HG02642 (cell line): ENCODE measurements around the gene DSCAML1.
"Not testable (repeated sequence)": the region's sequence is repeated elsewhere in the genome, so short reads cannot be mapped to it uniquely, and the experiment has no call there.

Experiments
- ATAC-seq: cut with Tn5 transposase; IDR thresholded peaks from one replicate; pipeline ENCODE4 v1.9.1; 2021; ENCODE audit warnings: mild to moderate bottlenecking; ENCODE audit not compliant: unreplicated experiment, poor library complexity

Gene DSCAML1

GRCh38 chr11:117819096-117820040 is 22.4 kb upstream of the DSCAML1 start:
- ATAC-seq: no peak

- peak; percentile 22 for ATAC-seq
These were observed 21.2 kb upstream of the DSCAML1 start for GRCh38 chr11:117818041-117818873.

- ATAC-seq: peak; percentile 23
These were observed 20.5 kb upstream of the DSCAML1 start for GRCh38 chr11:117817368-117818040.

DNA sequence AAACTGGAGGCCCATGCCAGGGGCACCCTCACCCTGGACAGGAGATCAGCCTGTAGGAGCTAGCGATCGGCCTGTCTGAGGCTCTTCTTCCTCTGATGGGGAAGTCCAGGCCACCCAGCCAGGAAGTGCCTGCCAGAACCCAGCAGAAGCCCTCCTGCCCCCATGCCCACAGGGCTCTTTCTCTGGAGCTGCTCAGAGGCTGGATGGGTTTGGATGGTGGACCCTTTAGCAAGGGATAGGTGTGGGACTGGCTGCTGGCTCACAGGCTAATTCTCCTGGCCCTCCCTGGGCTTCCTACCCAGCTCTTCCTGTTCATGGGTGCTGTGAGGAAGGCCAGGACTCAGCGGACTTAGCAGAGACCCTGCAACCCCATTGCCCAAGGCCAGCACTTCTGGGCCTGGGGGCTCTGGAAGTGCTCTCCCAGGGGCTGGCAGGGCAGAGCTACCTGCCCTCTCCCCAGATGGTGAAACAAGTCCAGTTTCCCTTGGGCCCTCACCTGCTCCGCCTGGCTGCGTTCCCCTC is 19.9 kb upstream of the DSCAML1 start:
- no peak for ATAC-seq

DNA sequence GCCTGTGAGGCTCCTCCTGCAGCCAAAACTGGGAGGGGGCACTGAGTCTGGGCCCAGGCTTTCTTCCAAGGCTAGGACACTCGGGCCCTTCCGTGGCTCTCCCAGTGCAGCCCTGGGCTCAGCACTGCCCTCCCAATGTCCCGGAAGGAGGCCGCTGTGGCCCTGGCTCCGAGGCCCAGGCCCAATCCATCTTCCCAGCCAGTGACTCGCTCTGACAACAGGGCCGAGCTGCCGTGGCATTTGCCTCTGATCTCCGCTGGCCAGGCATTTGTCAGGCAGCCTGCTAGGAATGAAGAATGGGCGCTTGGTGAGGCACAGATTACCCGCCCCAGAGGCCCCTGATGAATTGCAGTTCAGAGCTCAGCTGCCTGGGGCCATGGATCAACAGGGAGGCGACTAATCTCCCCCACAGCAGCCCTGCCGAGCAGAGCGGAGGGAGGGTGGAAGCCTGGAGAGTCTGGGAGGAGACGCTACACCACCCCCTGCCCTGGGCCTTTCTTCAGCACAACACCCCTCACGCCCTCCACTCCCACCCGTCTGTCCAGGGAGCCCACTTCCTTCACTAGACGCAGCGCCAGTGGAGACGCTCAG is 19.2 kb upstream of the DSCAML1 start:
- ATAC-seq: no peak

GRCh38 chr11:117815262-117815803 is 18.3 kb upstream of the DSCAML1 start:
- peak; percentile 60 for ATAC-seq

- peak; percentile 31 for ATAC-seq
These were observed 17.8 kb upstream of the DSCAML1 start for GRCh38 chr11:117814766-117815261.

DNA sequence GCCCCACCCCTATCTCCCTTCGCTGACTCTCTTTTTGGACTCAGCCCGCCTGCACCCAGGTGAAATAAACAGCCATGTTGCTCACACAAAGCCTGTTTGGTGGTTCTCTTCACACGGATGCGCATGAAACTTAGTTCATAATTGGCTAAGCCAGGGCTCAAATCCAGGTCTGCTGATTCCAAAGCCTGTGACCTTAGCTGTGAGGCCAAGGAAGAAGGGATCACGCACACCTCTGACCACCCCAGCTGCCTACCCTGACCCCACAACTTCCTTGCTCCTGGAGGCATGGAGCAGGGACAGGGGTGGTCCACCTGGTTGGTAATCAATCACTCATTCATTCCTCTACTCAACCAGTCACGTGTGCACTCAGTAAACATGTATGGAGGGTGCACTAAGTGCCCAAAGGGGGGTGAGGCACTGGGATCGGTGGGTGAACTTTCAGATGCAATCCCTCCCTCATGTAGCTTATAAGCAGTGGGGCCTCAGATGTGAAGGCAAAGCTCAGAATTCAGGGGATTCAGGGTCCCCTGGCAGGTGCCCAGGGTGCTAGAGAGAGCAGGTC is 17.3 kb upstream of the DSCAML1 start:
- peak; percentile 6 for ATAC-seq

GRCh38 chr11:117810056-117810451 is 13.0 kb upstream of the DSCAML1 start:
- not testable (repeated sequence) for ATAC-seq

GRCh38 chr11:117809236-117810055 is 12.4 kb upstream of the DSCAML1 start:
- no peak for ATAC-seq

- no peak for ATAC-seq
These were observed 11.8 kb upstream of the DSCAML1 start for GRCh38 chr11:117808784-117809183.

DNA sequence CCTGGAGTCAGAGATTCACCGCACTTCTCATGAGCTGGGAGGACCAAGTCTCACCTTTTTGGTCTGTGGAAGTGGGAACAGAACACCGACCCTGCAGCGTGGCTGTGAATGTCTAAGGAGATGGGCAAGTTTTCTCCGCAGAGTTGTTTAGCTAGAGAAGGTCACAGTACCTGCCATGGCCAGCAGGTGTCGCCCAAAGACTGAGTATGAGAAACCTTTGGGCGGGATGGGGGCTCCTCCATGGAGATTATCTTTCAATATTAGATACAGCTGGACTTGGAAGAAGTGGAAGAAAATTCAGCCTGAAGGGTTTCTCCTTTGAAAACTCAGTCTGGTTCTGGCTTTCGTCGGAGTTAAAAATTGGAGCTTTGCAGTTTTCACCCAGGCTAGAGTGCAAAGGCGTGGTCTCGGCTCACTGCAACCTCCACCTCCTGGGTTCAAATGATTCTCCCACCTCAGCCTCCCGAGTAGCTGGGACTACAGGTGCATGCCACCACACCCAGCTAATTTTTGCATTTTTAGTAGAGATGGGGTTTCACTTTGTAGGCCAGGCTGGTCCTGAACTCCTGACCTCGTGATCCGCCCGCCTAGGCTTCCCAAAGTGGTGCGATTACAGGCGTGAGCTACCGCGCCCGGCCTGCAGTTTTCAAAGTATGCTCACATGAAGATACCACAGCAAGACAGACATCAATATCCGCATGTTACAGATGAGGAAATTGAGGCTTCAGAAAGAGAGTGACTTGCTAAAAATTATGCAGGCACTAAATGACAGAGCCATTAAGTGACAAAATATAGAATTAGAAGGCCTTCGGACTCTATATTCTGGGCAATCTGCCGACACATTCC is 10.7 kb upstream of the DSCAML1 start:
- ATAC-seq: peak; percentile 50

DNA sequence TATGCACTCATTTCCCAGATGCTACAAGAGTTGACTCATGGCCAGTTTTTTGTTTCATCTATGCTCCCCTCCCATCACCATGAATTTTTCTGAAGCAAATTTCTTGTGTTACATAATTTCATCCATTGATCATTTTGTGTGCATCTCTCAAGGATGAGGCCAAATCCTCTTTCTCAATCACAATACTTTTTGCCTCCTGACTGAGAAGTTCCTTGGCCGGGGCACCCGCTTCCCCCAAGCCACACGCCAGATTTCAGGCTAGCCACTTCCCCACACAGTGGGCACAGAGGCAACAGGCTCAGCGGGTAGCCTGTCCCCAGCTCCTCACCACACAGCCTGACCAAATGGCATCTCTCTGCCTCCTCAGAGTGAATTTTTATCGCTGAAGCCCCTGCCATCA is 9.8 kb upstream of the DSCAML1 start:
- no peak for ATAC-seq

DNA sequence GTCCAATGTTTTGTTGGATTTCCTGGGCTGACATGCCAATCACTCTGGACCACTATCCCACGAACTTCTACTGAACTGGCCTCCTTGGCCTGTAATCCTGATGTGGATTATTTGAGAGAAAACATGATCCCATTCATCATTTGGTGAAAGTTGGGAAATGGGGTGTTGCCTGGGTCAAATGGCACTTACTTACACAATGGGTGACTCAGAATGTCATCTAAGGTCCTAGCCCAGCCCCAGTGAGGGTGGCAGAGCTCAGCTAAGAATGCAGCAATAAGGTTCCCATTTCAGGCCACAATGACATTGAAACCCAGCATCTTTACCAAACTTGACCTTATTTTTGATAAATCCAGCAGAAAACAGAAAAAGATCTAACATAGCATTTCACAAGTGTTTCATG is 8.0 kb upstream of the DSCAML1 start:
- no peak for ATAC-seq

- ATAC-seq: no peak
These were observed 6.9 kb upstream of the DSCAML1 start for GRCh38 chr11:117803896-117804295.

- no peak for ATAC-seq
These were observed 2.6 kb upstream of the DSCAML1 start for GRCh38 chr11:117799634-117800033.

DNA sequence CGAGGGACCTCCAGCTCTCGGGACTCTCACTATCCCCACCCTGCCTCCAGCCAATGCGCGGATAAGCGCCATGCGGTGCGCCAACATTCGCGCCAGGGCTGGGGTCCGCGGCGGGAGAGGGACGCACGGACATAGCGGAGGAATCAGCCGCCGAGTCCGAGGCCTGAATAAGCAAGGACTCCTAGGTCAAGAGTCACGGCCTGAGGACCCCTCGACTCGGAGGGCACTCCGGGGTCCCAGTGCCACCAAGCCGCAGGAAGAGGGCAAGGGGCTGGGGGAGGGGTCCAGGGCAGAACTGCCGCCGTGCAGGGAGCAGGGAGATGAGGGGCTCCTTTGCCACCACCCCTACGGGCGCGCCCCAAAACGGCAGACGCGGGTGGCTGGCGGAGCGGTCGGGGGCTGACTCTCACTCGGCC is 552 bp downstream of the DSCAML1 start:
- no peak for ATAC-seq
